ENCODE measurements around the gene PTGES. TPM values are rescaled to one million over a fixed set of nuclear protein-coding genes. Genes with fewer than 3 reads are reported as not detected.

PTGES gene
- 117 to 168 TPM (median 139 TPM) in 5 replicates for total RNA-seq (2022; extraction: Qiagen RNA extraction; ENCODE audit: low read depth)

GRCh38 chr9:129752900-129753729 is at the start of gene PTGES:
Gene PTGES, minus strand, starts transcription at chr9:129753042. Its CDS starts 30 bp downstream, at chr9:129753012.

Other genes starting within 250 kb of the PTGES start
- not detected in 5 replicates for gene C9orf50, start 131.9 kb downstream of the PTGES start, total RNA-seq (2022; extraction: Qiagen RNA extraction; ENCODE audit: low read depth)
- 71.6 to 104 TPM (median 93.0 TPM) in 5 replicates for gene NTMT1, start 126.9 kb downstream of the PTGES start, total RNA-seq (2022; extraction: Qiagen RNA extraction; ENCODE audit: low read depth)
- 16.9 to 26.8 TPM (median 25.8 TPM) in 5 replicates for gene ASB6, start 110.9 kb downstream of the PTGES start, total RNA-seq (2022; extraction: Qiagen RNA extraction; ENCODE audit: low read depth)
- 3.6 to 12.5 TPM (median 11.3 TPM) in 5 replicates for gene PRRX2, start 87.4 kb downstream of the PTGES start, total RNA-seq (2022; extraction: Qiagen RNA extraction; ENCODE audit: low read depth)
- 21.3 to 25.8 TPM (median 24.3 TPM) in 5 replicates for gene TOR1B, start 50.1 kb upstream of the PTGES start, total RNA-seq (2022; extraction: Qiagen RNA extraction; ENCODE audit: low read depth)
- 55.8 to 62.4 TPM (median 60.4 TPM) in 5 replicates for gene TOR1A, start 71.1 kb upstream of the PTGES start, total RNA-seq (2022; extraction: Qiagen RNA extraction; ENCODE audit: low read depth)
- 49.5 to 64.6 TPM (median 52.2 TPM) in 5 replicates for gene C9orf78, start 82.2 kb upstream of the PTGES start, total RNA-seq (2022; extraction: Qiagen RNA extraction; ENCODE audit: low read depth)
- 5.1 to 6.1 TPM (median 5.4 TPM) in 5 replicates for gene USP20, start 82.4 kb upstream of the PTGES start, total RNA-seq (2022; extraction: Qiagen RNA extraction; ENCODE audit: low read depth)

Data from A549 treated with ZK216348 at 1 μM for 4 hours (cell line).